H9 (cell line): ENCODE data around the gene SHB. TPM values are rescaled to one million over a fixed set of nuclear protein-coding genes. Genes with fewer than 3 reads are reported as not detected.
A peak's percentile ranks its signal among the peaks of the same experiment; 100 is the strongest.

ENCODE experiments used
- DNase-seq: peaks from one replicate; pipeline ENCODE4 v3.0.0-alpha.2; 2017
- H2AFZ ChIP-seq: one replicate; pipeline ENCODE4 v1.6.1; 2013; ENCODE audit warnings: mild to moderate bottlenecking, low read length, control low read depth, moderate library complexity
- H2AK5ac ChIP-seq: 2 replicates; pipeline ENCODE4 v1.6.1; 2013; ENCODE audit warnings: low read length, control low read depth, mixed read lengths; ENCODE audit not compliant: insufficient read length
- H2BK120ac ChIP-seq: one replicate; pipeline ENCODE4 v1.6.1; 2013; ENCODE audit warnings: low read depth, mild to moderate bottlenecking, low read length, control low read depth, inconsistent platforms; ENCODE audit not compliant: poor library complexity, severe bottlenecking
- H2BK12ac ChIP-seq: 2 replicates; pipeline ENCODE4 v1.6.1; 2013; ENCODE audit warnings: low read length, control low read depth, mixed read lengths, low read depth; ENCODE audit not compliant: insufficient read length
- H2BK15ac ChIP-seq: 2 replicates; pipeline ENCODE4 v1.6.1; 2013; ENCODE audit warnings: low read depth, low read length, control low read depth
- H2BK20ac ChIP-seq: one replicate; pipeline ENCODE4 v1.6.1; 2013; ENCODE audit warnings: low read depth, mild to moderate bottlenecking, low read length, control low read depth, inconsistent platforms; ENCODE audit not compliant: poor library complexity, severe bottlenecking
- H2BK5ac ChIP-seq: 2 replicates; pipeline ENCODE4 v1.6.1; 2013; ENCODE audit warnings: low read length, control low read depth, mixed read lengths; ENCODE audit not compliant: insufficient read length
- H3K14ac ChIP-seq: 2 replicates; pipeline ENCODE4 v1.6.1; 2013; ENCODE audit warnings: low read length, control low read depth; ENCODE audit not compliant: insufficient read depth
- H3K18ac ChIP-seq: 2 replicates; pipeline ENCODE4 v1.6.1; 2013; ENCODE audit warnings: low read depth, mild to moderate bottlenecking, mixed read lengths, low read length, control low read depth; ENCODE audit not compliant: insufficient read length
- H3K23ac ChIP-seq: 2 replicates; pipeline ENCODE4 v1.6.1; 2013; ENCODE audit warnings: low read length, control low read depth, mixed read lengths, low read depth; ENCODE audit not compliant: insufficient read length
- H3K23me2 ChIP-seq: 2 replicates; pipeline ENCODE4 v1.6.1; 2013; ENCODE audit warnings: low read depth, mild to moderate bottlenecking, mixed read lengths, low read length, control low read depth; ENCODE audit not compliant: insufficient read length, poor library complexity, severe bottlenecking
- H3K27ac ChIP-seq: 2 replicates; pipeline ENCODE4 v1.5.1; 2013; ENCODE audit warnings: low read length, control low read depth, mixed read lengths, low read depth; ENCODE audit not compliant: insufficient read length
- H3K27me3 ChIP-seq: 2 replicates; pipeline ENCODE4 v1.6.1; 2013; ENCODE audit warnings: low read length, control low read depth, inconsistent platforms; ENCODE audit not compliant: insufficient read depth
- H3K4ac ChIP-seq: 2 replicates; pipeline ENCODE4 v1.6.1; 2013; ENCODE audit warnings: low read depth, mild to moderate bottlenecking, control low read depth, inconsistent platforms, low read length, moderate library complexity
- H3K4me1 ChIP-seq: 2 replicates; pipeline ENCODE4 v1.6.1; 2013; ENCODE audit warnings: low read length, control low read depth, inconsistent platforms; ENCODE audit not compliant: insufficient read depth
- H3K4me2 ChIP-seq: 2 replicates; pipeline ENCODE4 v1.6.1; 2013; ENCODE audit warnings: low read length, control low read depth, mixed read lengths; ENCODE audit not compliant: insufficient read length, insufficient read depth
- H3K56ac ChIP-seq: 2 replicates; pipeline ENCODE4 v1.6.1; 2013; ENCODE audit warnings: low read depth, mild to moderate bottlenecking, mixed read lengths, low read length, control low read depth; ENCODE audit not compliant: insufficient read length
- H3K79me1 ChIP-seq: 2 replicates; pipeline ENCODE4 v1.6.1; 2013; ENCODE audit warnings: low read depth, mild to moderate bottlenecking, moderate library complexity, low read length, control low read depth, inconsistent platforms; ENCODE audit not compliant: insufficient read depth, poor library complexity, severe bottlenecking
- H3K79me2 ChIP-seq: 2 replicates; pipeline ENCODE4 v1.6.1; 2013; ENCODE audit warnings: low read length, control low read depth, inconsistent platforms; ENCODE audit not compliant: insufficient read depth
- H3K9ac ChIP-seq: 2 replicates; pipeline ENCODE4 v1.6.1; 2013; ENCODE audit warnings: low read length, control low read depth, mixed read lengths; ENCODE audit not compliant: insufficient read length; ENCODE audit errors: extremely low read depth
- H3K9me3 ChIP-seq: one replicate; pipeline ENCODE4 v1.6.1; 2013; ENCODE audit warnings: low read depth, low read length, inconsistent platforms; ENCODE audit not compliant: control insufficient read depth
- H3T11ph ChIP-seq: one replicate; pipeline ENCODE4 v1.6.1; 2013; ENCODE audit warnings: mild to moderate bottlenecking, low read length, control low read depth, inconsistent platforms
- H4K20me1 ChIP-seq: one replicate; pipeline ENCODE4 v1.6.1; 2013; ENCODE audit not compliant: control insufficient read depth, insufficient read length, insufficient read depth
- H4K5ac ChIP-seq: 2 replicates; pipeline ENCODE4 v1.6.1; 2013; ENCODE audit warnings: low read depth, mild to moderate bottlenecking, mixed read lengths, low read length, control low read depth; ENCODE audit not compliant: insufficient read length
- H4K8ac ChIP-seq: replicated peaks from 2 replicates; pipeline ENCODE4 v1.6.1; 2013; ENCODE audit warnings: low read length, control low read depth, mixed read lengths, low read depth; ENCODE audit not compliant: insufficient read length
- H4K91ac ChIP-seq: 2 replicates; pipeline ENCODE4 v1.6.1; 2013; ENCODE audit warnings: low read depth, mild to moderate bottlenecking, moderate library complexity, mixed read lengths, low read length, control low read depth; ENCODE audit not compliant: insufficient read length
- H3K27ac Mint-ChIP-seq, 3 experiments: 2 replicates in 2 of 3; 3 replicates in 1 of 3; pipeline ENCODE4 v1.8.0; 2020 to 2021; ENCODE audit warnings: mixed read lengths in 3 of 3, mild to moderate bottlenecking in 1 of 3, moderate library complexity in 1 of 3
- H3K27me3 Mint-ChIP-seq: 2 replicates; pipeline ENCODE4 v1.8.0; 2021; ENCODE audit warnings: low read depth, mild to moderate bottlenecking, moderate library complexity, mixed read lengths
- H3K36me3 Mint-ChIP-seq, 3 experiments: 2 replicates in 2 of 3; 3 replicates in 1 of 3; pipeline ENCODE4 v1.8.0; 2020 to 2021; ENCODE audit warnings: low read depth in 3 of 3, mixed read lengths in 3 of 3; ENCODE audit not compliant: insufficient read depth in 1 of 3
- H3K4me1 Mint-ChIP-seq, 2 experiments: 2 replicates each; pipeline ENCODE4 v1.8.0; 2020; ENCODE audit warnings: mixed read lengths in 2 of 2
- H3K4me3 Mint-ChIP-seq, 2 experiments: 2 replicates in 1 of 2; 3 replicates in 1 of 2; pipeline ENCODE4 v1.8.0; 2020 to 2021; ENCODE audit warnings: mild to moderate bottlenecking in 2 of 2, mixed read lengths in 2 of 2, moderate library complexity in 1 of 2
- H3K9me3 Mint-ChIP-seq, 2 experiments: 2 replicates in 1 of 2; 3 replicates in 1 of 2; pipeline ENCODE4 v1.8.0; 2020; ENCODE audit warnings: mild to moderate bottlenecking in 2 of 2, mixed read lengths in 2 of 2, moderate library complexity in 1 of 2
- CTCF ChIP-seq: fragments of 200-600 bp; sonication (generic); conservative IDR thresholded peaks from 3 replicates; pipeline ENCODE4 v1.8.0; 2021; ENCODE audit warnings: antibody characterized with exemption, mild to moderate bottlenecking
- WGBS: extraction: QIAGEN DNeasy Blood & Tissue Kit; methylation state at CpG from one replicate; pipeline ENCODE4 v1.1.7; 2013; ENCODE audit warnings: missing lambda C conversion rate, low lambda C conversion rate, mixed read lengths; ENCODE audit not compliant: insufficient read length; ENCODE audit errors: extremely low coverage; 5-methylcytosine and 5-hydroxymethylcytosine counted together
- total RNA-seq: library from RNA; stranded (reverse); gene quantifications from 2 replicates; pipeline ENCODE4 v1.2.1, GENCODE V29; 2021

Gene SHB
- total RNA-seq, 1 experiment from 2014 or later, result 14.6 TPM

GRCh38 chr9:37964740-37965081 lies 104.3 kb downstream of the SHB start:
- Histone ChIP-seq H3K14ac (no peak overlapping the region), H4K20me1 (no peaks in the 10 kb centered on the region), H4K8ac (no peak overlapping the region), H2BK5ac (no peak overlapping the region), H3K79me1 (no peaks in the 10 kb centered on the region), H2AFZ (no peak overlapping the region), H2BK120ac (no peak overlapping the region), H3K9ac (no peak overlapping the region), H4K5ac (no peak overlapping the region), H2BK20ac (no peak overlapping the region), H3K23me2 (no peaks in the 10 kb centered on the region), H3K4me1 (no peaks in the 10 kb centered on the region), H2BK12ac (no peak overlapping the region), H4K91ac (no peak overlapping the region), H3T11ph (no peak overlapping the region), H3K27me3 (no peaks in the 10 kb centered on the region), H3K4ac (no peak overlapping the region), H3K4me2 (no peak overlapping the region), H3K79me2 (no peaks in the 10 kb centered on the region), H3K27ac (no peak overlapping the region), H3K9me3 (no peaks in the 10 kb centered on the region), H2BK15ac (no peak overlapping the region), H3K18ac (no peak overlapping the region), H3K56ac (no peak overlapping the region), H3K23ac (no peak overlapping the region), H2AK5ac (no peak overlapping the region)
- TF ChIP-seq CTCF, result no peak
- no peak overlapping the region; a peak in 1 of 5 replicates for H3K4me3 Mint-ChIP-seq
- no CpG with 5 or more reads among the region's 5 CpGs for WGBS
- H3K27me3 Mint-ChIP-seq, result no peaks in the 10 kb centered on the region; the same call in 1 of the 2 replicates
- no peaks in the 10 kb centered on the region; a peak in 2 of 7 replicates for H3K36me3 Mint-ChIP-seq
- peak overlapping the region in 2 of 3 experiments; percentile 62 to 80; a peak in 4 of 7 replicates for H3K27ac Mint-ChIP-seq
- H3K4me1 Mint-ChIP-seq, result peaks cover 19 to 24% of the 10 kb centered on the region in 2 experiments
- no peak for DNase-seq
- H3K9me3 Mint-ChIP-seq, result no peaks in the 10 kb centered on the region
